WI38 (cell line): Measurements from ENCODE around the gene DYRK4.

Source experiments
- H3K4me3 ChIP-seq: 2 replicates; pipeline ENCODE4 v1.5.1; 2011; ENCODE audit warnings: low read depth, mild to moderate bottlenecking, control low read depth, low read length
- CTCF ChIP-seq: IDR thresholded peaks from 2 replicates; pipeline ENCODE4 v1.5.1; 2012; ENCODE audit warnings: low read depth, mild to moderate bottlenecking, control low read depth, low read length

Gene DYRK4

GRCh38 chr12:4584281-4584680, 22.3 kb downstream of the DYRK4 start:
- TF ChIP-seq CTCF, result no peak
- no peak overlapping the region for H3K4me3 ChIP-seq

- H3K4me3 ChIP-seq, result no peak overlapping the region
- TF ChIP-seq CTCF, result no peak
These were observed 22.9 kb downstream of the DYRK4 start for GRCh38 chr12:4584896-4585295.

GRCh38 chr12:4586500-4586899, 24.5 kb downstream of the DYRK4 start:
- H3K4me3 ChIP-seq, result no peak overlapping the region
- no peak for TF ChIP-seq CTCF

- no peak overlapping the region for H3K4me3 ChIP-seq
- no peak for TF ChIP-seq CTCF
These were observed 25.1 kb downstream of the DYRK4 start for GRCh38 chr12:4587108-4587507.

GRCh38 chr12:4588916-4589315, 26.9 kb downstream of the DYRK4 start:
- H3K4me3 ChIP-seq, result no peak overlapping the region
- TF ChIP-seq CTCF, result no peak

- H3K4me3 ChIP-seq, result no peak overlapping the region
- TF ChIP-seq CTCF, result no peak
These were observed 27.9 kb downstream of the DYRK4 start for GRCh38 chr12:4589941-4590340.

GRCh38 chr12:4591180-4591687, 29.2 kb downstream of the DYRK4 start:
- TF ChIP-seq CTCF, result no peak
- no peak overlapping the region for H3K4me3 ChIP-seq
